Heart right ventricle (tissue), 16 donors: ENCODE data around the gene MAP3K7CL. TPM values are rescaled to one million over a fixed set of nuclear protein-coding genes. Genes with fewer than 3 reads are reported as not detected.
"Not testable (repeated sequence)": the region's sequence is repeated elsewhere in the genome, so short reads cannot be mapped to it uniquely, and the experiment has no call there.

ENCODE experiments used
- ATAC-seq, 8 donors: fragments of 200-7000 bp; cut with Tn5 transposase; one replicate each; pipeline ENCODE4 v1.9.1; 2020; ENCODE audit warnings: mild to moderate bottlenecking in 8 of 8, moderate library complexity in 8 of 8, moderate number of reproducible peaks in 1 of 8
- DNase-seq, 2 donors: peaks; one replicate each; pipeline ENCODE4 v3.0.0-alpha.2; 2020
- H3K27ac ChIP-seq, 10 donors: fragments of 200-600 bp; sonication (generic) in 2 of 10; one replicate each; pipeline versions ENCODE4 v1.5.0 to v1.8.0; 2020 to 2022; ENCODE audit warnings: mild to moderate bottlenecking in 3 of 10
- H3K27me3 ChIP-seq, 7 donors: fragments of 200-600 bp; one replicate each; pipeline ENCODE4 v1.8.0; 2021 to 2022; ENCODE audit warnings: mild to moderate bottlenecking in 2 of 7
- H3K36me3 ChIP-seq, 9 donors: fragments of 200-600 bp; sonication (generic) in 1 of 9; one replicate each; pipeline versions ENCODE4 v1.5.0 to v1.8.0; 2020 to 2022; ENCODE audit warnings: mild to moderate bottlenecking in 2 of 9
- H3K4me1 ChIP-seq, 9 donors: fragments of 200-600 bp; sonication (generic) in 1 of 9; one replicate each; pipeline versions ENCODE4 v1.5.0 to v1.8.0; 2020 to 2022; ENCODE audit warnings: mild to moderate bottlenecking in 4 of 9
- H3K4me3 ChIP-seq, 10 donors: fragments of 200-600 bp; sonication (generic) in 2 of 10; one replicate each; pipeline versions ENCODE4 v1.5.0 to v1.8.0; 2020 to 2022; ENCODE audit warnings: mild to moderate bottlenecking in 7 of 10, moderate library complexity in 2 of 10
- H3K9me3 ChIP-seq, 11 donors: fragments of 200-600 bp in 10 of 11; sonication (generic) in 2 of 11; one replicate each; pipeline versions ENCODE4 v1.5.0 to v1.8.0; 2013 to 2022; ENCODE audit warnings: mild to moderate bottlenecking in 2 of 11, control low read depth in 1 of 11, moderate library complexity in 1 of 11
- CTCF ChIP-seq, 9 donors: fragments of 200-600 bp; sonication (generic) in 2 of 9; IDR thresholded peaks; one replicate each; pipeline versions ENCODE4 v1.5.0 to v1.8.0; 2021 to 2022; ENCODE audit warnings: antibody characterized with exemption in 9 of 9, mild to moderate bottlenecking in 5 of 9, moderate library complexity in 1 of 9
- WGBS, 2 donors: extraction: QIAGEN DNeasy Blood & Tissue Kit; methylation state at CpG; one replicate each; pipeline ENCODE4 v1.1.7; 2013; ENCODE audit warnings: inconsistent platforms in 1 of 2; 5-methylcytosine and 5-hydroxymethylcytosine counted together
- intact Hi-C, 10 donors: fragments of 100-400 bp; cut with DNase I; formaldehyde crosslinking; loops; one replicate each; pipeline versions ENCODE4 v1.11.1 to v1.14.2; 2022
- polyA plus RNA-seq, 2 donors: library from polyadenylated mRNA; stranded (reverse); fragments of 200-250 nt; gene quantifications; one replicate each; pipeline ENCODE4 v1.2.3, GENCODE V29; 2013
- total RNA-seq, 10 donors: library from RNA; stranded (reverse); fragmentation: NEBNext Ultra II Directional in 3 of 10; extraction: Animal tissue kit (Norgen Biotek cat#: 25700) in 3 of 10; gene quantifications; one replicate each; pipeline versions ENCODE4 v1.2.1 to v1.2.4, GENCODE V29; 2021 to 2023
- donor health status: Arrhythmogenic right ventricular cardiomyopathy.
- donor health status: ischemic (EF 13 %, LVEDD 7.1; RV severe dilation, severe dysfunction).
- donor health status: healthy with polysubstance abuse.
- donor health status: DM: no; HTN: yes; CAD: no.
- donor health status: DM: no; HTN: no; CAD: no.
- donor health status: ischemic (EF 25% LVEDD 6.9; RV normal size, moderate dysfunction).
- donor health status: ischemic (EF 25% LVEDD 5.7; RV mildly dilated, moderate dysfunction).
- donor health status: healthy.
- donor health status: DM: yes; HTN: yes; CAD: no.
- donor health status: Ischemic cardiomyopathy.
- donor health status: ischemic (EF 35%, LVEDD 5.7; RV mildly dilated, moderate dysfunction).
- donor health status: nonischemic (EF 11% LVEDD 7.7; RV severe dilation, severe dysfunction).
- donor health status: DM: yes; HTN: yes; CAD: no.
- donor health status: PGD.
- donor health status: ischemic (EF 29% LVEDD 5.4; RV normal size, mild dysfunction).
- donor health status: nonischemic (EF 23%, LVEDD 6.1; RV moderate dilation, normal function).

MAP3K7CL gene
- total and polyA plus RNA-seq, 12 donors, result 0.64 to 62.1 (median 3.6) TPM

- H3K4me3 ChIP-seq, result no peak overlapping the region
- intact Hi-C loops, result loop anchor here in 9 of 10 donors (5.0 to 10.0 kb wide), 5 partner anchors 72 to 206 kb away; no protein-coding TSS in a partner anchor
- DNase-seq (no peak), ATAC-seq (no peak)
- no peak overlapping the region for H3K27ac ChIP-seq
- no peaks in the 10 kb centered on the region for H3K9me3 ChIP-seq
- no peaks in the 10 kb centered on the region for H3K27me3 ChIP-seq
- H3K36me3 ChIP-seq, result peaks cover 0 to 2% (median 0%) of the 10 kb centered on the region in 9 donors
- TF ChIP-seq CTCF (IDR thresholded peaks at IDR 0.05), result no peak
- WGBS, 2 donors, result 92 to 96% methylated on average over 3 of the region's 3 CpGs
- H3K4me1 ChIP-seq, result peaks cover 0 to 69% (median 17%) of the 10 kb centered on the region in 9 donors
Measured at GRCh38 chr21:29166323-29166722, 35.9 kb downstream of the MAP3K7CL start.

DNA sequence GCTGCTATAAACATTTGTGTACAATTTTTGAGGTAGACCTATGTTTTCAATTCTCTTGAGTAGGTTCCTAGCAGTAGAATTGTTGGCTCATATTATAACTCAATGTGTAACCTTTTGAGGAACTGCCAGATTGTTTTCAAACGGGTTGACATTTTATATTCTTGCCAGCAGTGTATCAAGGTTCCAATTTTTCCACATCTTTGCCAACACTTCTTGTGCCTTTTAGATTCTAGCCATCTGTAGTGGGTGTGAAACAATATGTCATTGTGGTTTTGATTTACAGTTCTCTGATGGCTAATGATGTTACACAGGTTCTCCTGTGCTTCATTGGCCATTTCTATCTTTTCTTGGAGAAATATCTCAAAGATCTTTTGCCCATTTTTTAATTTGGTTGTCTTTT lies 36.4 kb downstream of the MAP3K7CL start:
- DNase-seq (no peak), ATAC-seq (peak in 3 of 8 donors; percentile 21 to 58 (median 39))
- 19 to 24% methylated on average over 1 of the region's 1 CpG for WGBS, 2 donors
- H3K27me3 ChIP-seq, result no peaks in the 10 kb centered on the region
- intact Hi-C loops, result loop anchor here in 9 of 10 donors (5.0 to 10.0 kb wide), 5 partner anchors 72 to 205 kb away; no protein-coding TSS in a partner anchor
- H3K36me3 ChIP-seq, result no peaks in the 10 kb centered on the region
- peaks cover 0 to 72% (median 17%) of the 10 kb centered on the region in 9 donors for H3K4me1 ChIP-seq
- H3K27ac ChIP-seq, result no peak overlapping the region
- no peaks in the 10 kb centered on the region for H3K9me3 ChIP-seq
- TF ChIP-seq CTCF (IDR thresholded peaks at IDR 0.05), result no peak
- no peak overlapping the region for H3K4me3 ChIP-seq

GRCh38 chr21:29167481-29167880 lies 37.0 kb downstream of the MAP3K7CL start:
- H3K4me3 ChIP-seq, H3K27me3 ChIP-seq, DNase-seq, H3K36me3 ChIP-seq, H3K9me3 ChIP-seq, H3K27ac ChIP-seq, ATAC-seq: not testable (repeated sequence)
- intact Hi-C loops, result loop anchor here in 9 of 10 donors (5.0 to 10.0 kb wide), 5 partner anchors 73 to 205 kb away; no protein-coding TSS in a partner anchor
- WGBS, 2 donors, result 86 to 98% methylated on average over 8 of the region's 8 CpGs
- peaks cover 0 to 72% (median 15%) of the 10 kb centered on the region in 9 donors for H3K4me1 ChIP-seq

- DNase-seq (no peak), ATAC-seq (no peak)
- no peaks in the 10 kb centered on the region for H3K9me3 ChIP-seq
- no peak overlapping the region for H3K27ac ChIP-seq
- no peaks in the 10 kb centered on the region for H3K27me3 ChIP-seq
- H3K36me3 ChIP-seq, result no peaks in the 10 kb centered on the region
- no peak for TF ChIP-seq CTCF (IDR thresholded peaks at IDR 0.05)
- no peak overlapping the region for H3K4me3 ChIP-seq
- H3K4me1 ChIP-seq, result peaks cover 0 to 70% (median 2%) of the 10 kb centered on the region in 9 donors
- intact Hi-C loops, result loop anchor here in 9 of 10 donors (2.0 to 10.0 kb wide), 6 partner anchors 74 to 206 kb away; no protein-coding TSS in a partner anchor
- 86 to 87% methylated on average over 3 of the region's 3 CpGs for WGBS, 2 donors
Measured at GRCh38 chr21:29168891-29169315, 38.5 kb downstream of the MAP3K7CL start.

DNA sequence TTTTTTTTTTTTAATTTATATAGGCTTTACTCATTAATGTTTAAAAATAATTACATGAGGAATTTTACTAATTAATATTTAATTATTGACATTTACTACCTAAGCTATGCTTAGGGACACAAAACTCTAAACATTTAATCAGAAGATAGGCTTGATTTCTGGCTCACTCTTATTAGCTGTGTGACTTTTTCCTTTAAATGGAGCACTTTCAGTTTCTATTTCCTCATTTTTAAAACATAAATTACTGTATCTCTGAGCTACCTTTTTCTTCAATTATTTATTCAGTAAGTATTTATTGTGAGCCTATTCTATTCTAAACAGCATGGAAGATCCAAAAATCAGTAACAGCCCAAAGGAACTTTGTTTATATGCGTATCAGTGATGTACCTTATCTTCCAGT lies 40.5 kb downstream of the MAP3K7CL start:
- DNase-seq, result no peak
- peak overlapping the region in 1 of 10 donors; percentile 59 for H3K27ac ChIP-seq
- ATAC-seq, result no peak
- no peaks in the 10 kb centered on the region for H3K36me3 ChIP-seq
- 96 to 97% methylated on average over 1 of the region's 1 CpG for WGBS, 2 donors
- TF ChIP-seq CTCF (IDR thresholded peaks at IDR 0.05), result no peak
- intact Hi-C loops, result loop anchor here in 1 of 10 donors (10.0 kb wide), 1 partner anchor 124 kb away; the partner anchor contains the start of gene BACH1
- H3K27me3 ChIP-seq, result no peaks in the 10 kb centered on the region
- H3K4me1 ChIP-seq, result peaks cover 0 to 72% (median 15%) of the 10 kb centered on the region in 9 donors
- no peak overlapping the region for H3K4me3 ChIP-seq
- H3K9me3 ChIP-seq, result no peaks in the 10 kb centered on the region
